Thymus (tissue), 11 donors: ENCODE data around the gene NOC4L. TPM values are rescaled to one million over a fixed set of nuclear protein-coding genes. Genes with fewer than 3 reads are reported as not detected.

ENCODE experiments used
- DNase-seq, 9 donors: peaks; one replicate each; pipeline ENCODE4 v3.0.0-alpha.2; 2013; ENCODE audit warnings: low spot score in 9 of 9, low read depth in 6 of 9, missing footprints in 1 of 9
- H3K27ac ChIP-seq, 2 donors: one replicate each; pipeline ENCODE4 v1.5.1; 2013; ENCODE audit warnings: control low read depth in 1 of 2, low read depth in 1 of 2, low read length in 1 of 2, mild to moderate bottlenecking in 1 of 2, moderate library complexity in 1 of 2
- H3K27me3 ChIP-seq, 2 donors: one replicate each; pipeline ENCODE4 v1.5.1; 2013; ENCODE audit warnings: low read length in 1 of 2; ENCODE audit not compliant: control insufficient read depth in 2 of 2, insufficient read depth in 1 of 2
- H3K36me3 ChIP-seq, 2 donors: one replicate each; pipeline ENCODE4 v1.5.1; 2013; ENCODE audit warnings: low read length in 1 of 2, mild to moderate bottlenecking in 1 of 2, moderate library complexity in 1 of 2; ENCODE audit not compliant: control insufficient read depth in 2 of 2, insufficient read depth in 2 of 2
- H3K4me1 ChIP-seq, 2 donors: one replicate each; pipeline ENCODE4 v1.5.1; 2013; ENCODE audit warnings: low read length in 2 of 2; ENCODE audit not compliant: control insufficient read depth in 2 of 2, insufficient read depth in 2 of 2
- H3K4me3 ChIP-seq, 2 donors: one replicate each; pipeline ENCODE4 v1.5.1; 2013; ENCODE audit warnings: low read length in 2 of 2, control low read depth in 1 of 2, mild to moderate bottlenecking in 1 of 2
- H3K9me3 ChIP-seq, 2 donors: one replicate each; pipeline ENCODE4 v1.5.1; 2013; ENCODE audit warnings: low read length in 1 of 2, mild to moderate bottlenecking in 1 of 2; ENCODE audit not compliant: control insufficient read depth in 2 of 2, insufficient read depth in 1 of 2
- WGBS: extraction: QIAGEN DNeasy Blood & Tissue Kit; methylation state at CpG from one replicate; pipeline ENCODE4 v1.1.7; 2013; 5-methylcytosine and 5-hydroxymethylcytosine counted together
- polyA plus RNA-seq: library from polyadenylated mRNA; stranded (reverse); fragments of 200-250 nt; gene quantifications from one replicate; pipeline ENCODE4 v1.2.3, GENCODE V29; 2013
- total RNA-seq: library from RNA; stranded (reverse); fragments of 120-200 nt; gene quantifications from one replicate; pipeline ENCODE4 v1.2.4, GENCODE V29; 2013
- donor health status: healthy.

The NOC4L gene
- total and polyA plus RNA-seq, 2 donors, result 9.3 to 41.6 TPM

DNA sequence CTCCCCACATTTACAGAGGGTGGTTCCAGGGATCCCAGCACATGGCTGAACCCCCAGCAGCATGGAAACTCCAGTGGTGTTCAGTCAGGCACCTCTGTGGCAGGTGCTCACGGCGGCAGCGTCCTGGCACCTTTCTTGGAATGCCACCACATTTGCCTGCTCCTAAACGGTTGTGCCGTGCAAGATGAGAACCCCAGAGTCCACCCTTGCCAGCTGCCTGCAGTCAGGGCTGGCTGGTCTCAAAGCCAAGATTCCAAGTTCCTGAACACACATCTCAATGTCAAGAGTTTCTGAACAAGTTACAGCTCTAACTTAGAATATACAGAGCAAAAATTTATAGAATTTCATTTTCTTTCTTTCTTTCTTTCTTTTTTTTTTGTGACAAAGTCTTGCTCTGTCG lies 38.8 kb upstream of the NOC4L start:
- DNase-seq, result no peak
- 97% methylated on average over 6 of the region's 6 CpGs for WGBS
- no peaks in the 10 kb centered on the region for H3K27me3 ChIP-seq
- H3K4me1 ChIP-seq, result no peaks in the 10 kb centered on the region
- no peaks in the 10 kb centered on the region for H3K9me3 ChIP-seq
- no peak overlapping the region for H3K27ac ChIP-seq
- peaks cover 4 to 15% of the 10 kb centered on the region in 2 donors for H3K36me3 ChIP-seq
- no peak overlapping the region for H3K4me3 ChIP-seq

DNA sequence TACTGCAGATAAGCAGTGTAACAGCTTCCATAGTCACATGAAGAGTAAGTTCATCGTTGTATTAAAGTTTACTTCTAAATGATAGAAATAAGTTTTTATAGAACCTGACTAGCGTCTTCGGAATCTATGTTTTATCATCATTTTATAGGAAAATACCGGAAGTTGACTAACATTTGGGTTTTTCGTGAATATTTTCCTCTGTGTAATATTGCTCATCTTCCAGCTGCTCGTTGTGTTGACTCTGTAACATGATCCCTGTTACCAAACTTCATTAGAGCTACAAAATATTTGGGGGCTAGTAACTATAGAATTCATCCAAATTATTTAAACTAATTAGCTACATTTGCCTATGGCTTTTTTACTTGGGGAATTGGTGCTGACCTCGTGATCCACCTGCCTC lies 37.3 kb upstream of the NOC4L start:
- H3K4me3 ChIP-seq, result no peak overlapping the region
- H3K9me3 ChIP-seq, result no peaks in the 10 kb centered on the region
- H3K27me3 ChIP-seq, result no peaks in the 10 kb centered on the region
- WGBS, result 98% methylated on average over 7 of the region's 7 CpGs
- no peak overlapping the region for H3K27ac ChIP-seq
- H3K36me3 ChIP-seq, result peaks cover 4 to 21% of the 10 kb centered on the region in 2 donors
- no peak for DNase-seq
- H3K4me1 ChIP-seq, result no peaks in the 10 kb centered on the region

DNA sequence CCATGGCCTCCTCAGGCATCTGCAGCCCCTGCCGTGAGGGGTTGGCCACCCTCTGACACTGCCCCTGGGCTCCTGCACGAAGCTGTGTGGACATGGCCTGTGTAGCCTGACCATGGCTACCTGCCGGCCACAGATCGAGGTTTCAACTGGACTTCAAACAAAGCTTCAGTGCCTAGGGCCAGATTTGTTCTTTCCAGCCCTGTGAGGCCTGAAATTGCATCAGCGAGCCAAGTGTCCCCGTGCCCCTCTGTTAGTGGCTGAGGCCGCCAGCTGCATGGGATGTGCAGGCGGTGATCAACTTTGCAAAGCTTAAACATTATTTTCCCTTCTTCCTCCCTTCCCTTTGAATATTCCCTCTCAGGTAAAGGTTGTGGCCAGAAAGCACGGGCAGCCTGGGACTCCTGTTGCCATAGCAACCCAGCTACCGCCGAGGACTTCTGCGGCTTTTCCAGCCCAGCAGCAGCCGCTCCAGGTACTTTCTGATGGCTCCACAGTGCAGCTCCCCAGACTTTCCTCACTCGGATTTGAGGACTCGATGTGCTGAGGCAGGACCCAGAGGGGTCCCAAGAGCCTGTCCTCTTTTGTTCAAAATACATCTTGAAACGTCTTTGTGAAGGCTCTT lies 35.9 kb upstream of the NOC4L start:
- Histone ChIP-seq H3K4me1 (no peaks in the 10 kb centered on the region), H3K4me3 (no peak overlapping the region), H3K27me3 (no peaks in the 10 kb centered on the region), H3K36me3 (peaks cover 4 to 24% of the 10 kb centered on the region in 2 donors), H3K27ac (no peak overlapping the region), H3K9me3 (no peaks in the 10 kb centered on the region)
- no peak for DNase-seq
- 97% methylated on average over 16 of the region's 16 CpGs for WGBS

DNA sequence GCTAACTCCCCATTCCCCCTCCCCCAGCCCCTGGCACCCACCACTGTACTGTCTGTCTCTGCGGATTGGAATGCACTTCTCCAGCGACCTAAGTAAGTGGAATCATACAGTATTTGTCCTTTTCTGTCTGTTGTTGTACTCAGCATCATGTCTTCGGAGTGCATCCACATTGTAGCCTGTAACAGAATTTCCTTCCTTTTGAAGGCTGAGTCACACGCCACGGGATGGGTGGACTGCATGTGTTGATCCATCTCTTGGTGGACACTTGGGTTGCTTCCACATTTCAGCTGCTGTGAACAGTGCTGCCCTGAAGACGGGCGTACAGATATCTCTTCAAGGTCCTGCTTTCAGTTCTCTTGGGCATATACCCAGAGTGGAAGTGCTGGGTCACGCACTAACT lies 34.5 kb upstream of the NOC4L start:
- DNase-seq, result no peak
- Histone ChIP-seq H3K27ac (no peak overlapping the region), H3K27me3 (no peaks in the 10 kb centered on the region), H3K9me3 (no peaks in the 10 kb centered on the region), H3K4me1 (no peaks in the 10 kb centered on the region), H3K4me3 (no peak overlapping the region), H3K36me3 (peaks cover 8 to 28% of the 10 kb centered on the region in 2 donors)
- 93% methylated on average over 8 of the region's 8 CpGs for WGBS

DNA sequence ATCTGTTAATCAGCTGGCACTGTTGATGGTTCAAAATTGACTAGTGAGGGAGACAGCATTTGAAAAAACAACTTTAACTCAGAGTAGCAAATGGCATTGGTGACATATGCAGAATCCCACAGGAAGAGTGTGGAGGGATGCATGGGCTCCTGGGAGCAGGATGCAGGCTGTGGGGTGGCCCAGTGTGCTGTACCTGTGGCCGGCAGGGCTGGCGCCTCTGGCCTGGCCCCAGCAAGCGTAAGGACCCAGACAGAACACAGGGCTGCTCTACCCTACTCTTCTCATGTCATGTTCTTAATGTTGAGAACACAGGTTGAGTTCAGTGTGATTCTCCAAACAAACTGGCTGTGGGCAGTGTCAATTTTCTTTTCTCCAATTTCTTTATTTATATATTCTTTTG lies 33.6 kb upstream of the NOC4L start:
- Histone ChIP-seq H3K36me3 (peaks cover 8 to 32% of the 10 kb centered on the region in 2 donors), H3K4me1 (no peaks in the 10 kb centered on the region), H3K27ac (no peak overlapping the region), H3K27me3 (no peaks in the 10 kb centered on the region), H3K4me3 (no peak overlapping the region), H3K9me3 (no peaks in the 10 kb centered on the region)
- no peak for DNase-seq
- WGBS, result 77% methylated on average over 3 of the region's 3 CpGs

DNA sequence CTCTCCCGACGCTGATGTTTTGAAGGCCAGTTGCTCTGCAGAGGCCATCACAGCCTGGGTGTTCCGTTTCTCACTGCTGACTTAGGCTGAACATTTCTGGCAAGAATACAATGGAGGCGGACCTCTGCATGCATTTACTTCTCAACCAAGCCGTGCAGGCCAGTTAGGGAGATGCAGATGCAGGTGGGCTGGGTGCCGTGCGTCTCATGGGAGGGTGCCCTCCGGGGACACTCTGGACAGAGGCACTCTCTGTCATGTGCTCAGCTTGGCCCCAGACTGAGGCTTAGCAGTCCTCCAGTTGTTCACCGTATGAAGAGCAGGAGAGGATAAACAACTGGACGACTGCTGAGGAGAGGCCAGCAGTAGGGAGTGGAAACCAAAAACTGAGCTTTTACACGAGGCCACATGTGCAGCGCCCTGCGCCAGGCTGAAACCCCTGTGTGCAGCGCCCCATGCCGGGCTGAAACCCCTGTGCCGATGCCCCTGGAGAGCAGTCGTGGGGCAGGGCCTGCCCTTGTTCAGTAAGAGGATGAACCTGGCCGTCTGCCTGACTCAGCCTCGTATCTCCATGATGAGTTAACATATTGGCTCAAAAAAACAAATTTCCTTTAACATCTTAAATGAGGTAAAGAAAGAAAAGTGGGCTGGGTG lies 32.5 kb upstream of the NOC4L start:
- Histone ChIP-seq H3K36me3 (peaks cover 8 to 32% of the 10 kb centered on the region in 2 donors), H3K27ac (no peak overlapping the region), H3K27me3 (no peaks in the 10 kb centered on the region), H3K4me1 (no peaks in the 10 kb centered on the region), H3K9me3 (no peaks in the 10 kb centered on the region), H3K4me3 (no peak overlapping the region)
- DNase-seq, result no peak
- WGBS, result 93% methylated on average over 19 of the region's 19 CpGs

DNA sequence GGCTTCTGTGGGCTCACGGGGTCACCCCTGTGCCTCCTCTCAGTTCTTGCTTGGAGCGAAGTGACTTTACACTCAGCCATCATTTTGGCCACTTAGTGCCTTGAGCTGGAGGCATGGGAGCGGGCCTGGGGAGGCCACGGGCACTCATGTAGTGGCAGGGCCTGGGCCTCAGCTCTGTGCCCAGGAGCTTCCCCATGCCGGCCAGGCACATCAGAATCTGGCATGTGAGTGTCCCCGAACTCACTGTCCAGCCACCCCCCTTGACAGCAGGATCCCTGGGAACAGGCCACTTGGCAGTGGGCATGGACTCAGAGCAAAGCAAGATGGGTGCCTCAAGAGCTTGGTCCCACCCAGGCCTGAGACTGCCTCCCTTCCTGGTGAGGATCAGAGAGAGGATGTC lies 29.6 kb upstream of the NOC4L start:
- Histone ChIP-seq H3K27ac (no peak overlapping the region), H3K36me3 (peaks cover 8 to 27% of the 10 kb centered on the region in 2 donors), H3K9me3 (no peaks in the 10 kb centered on the region), H3K27me3 (no peaks in the 10 kb centered on the region), H3K4me1 (no peaks in the 10 kb centered on the region), H3K4me3 (no peak overlapping the region)
- WGBS, result 96% methylated on average over 6 of the region's 6 CpGs
- DNase-seq, result no peak

DNA sequence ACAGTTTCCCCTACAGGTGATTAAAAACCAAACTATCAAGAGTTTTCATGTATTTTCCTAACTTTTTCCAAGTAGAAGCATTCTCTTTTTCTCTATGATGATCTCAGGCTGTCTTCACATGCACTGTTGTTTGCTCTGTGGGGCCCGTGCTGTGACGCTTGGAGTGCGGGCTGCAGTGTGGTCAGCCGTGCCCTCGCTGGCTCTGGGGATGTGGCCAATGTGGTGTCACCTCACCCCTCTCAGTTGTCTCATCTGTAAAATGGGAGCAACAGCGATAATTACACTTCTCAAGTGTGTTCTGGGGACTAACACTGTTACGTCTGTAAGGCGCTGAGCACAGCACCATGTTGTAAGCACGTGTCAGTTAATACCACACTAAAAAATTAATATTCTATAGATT lies 28.8 kb upstream of the NOC4L start:
- no peak overlapping the region for H3K4me3 ChIP-seq
- 93% methylated on average over 9 of the region's 9 CpGs for WGBS
- no peak for DNase-seq
- H3K27ac ChIP-seq, result no peak overlapping the region
- H3K27me3 ChIP-seq, result no peaks in the 10 kb centered on the region
- no peaks in the 10 kb centered on the region for H3K9me3 ChIP-seq
- H3K36me3 ChIP-seq, result peaks cover 7 to 22% of the 10 kb centered on the region in 2 donors
- H3K4me1 ChIP-seq, result no peaks in the 10 kb centered on the region

DNA sequence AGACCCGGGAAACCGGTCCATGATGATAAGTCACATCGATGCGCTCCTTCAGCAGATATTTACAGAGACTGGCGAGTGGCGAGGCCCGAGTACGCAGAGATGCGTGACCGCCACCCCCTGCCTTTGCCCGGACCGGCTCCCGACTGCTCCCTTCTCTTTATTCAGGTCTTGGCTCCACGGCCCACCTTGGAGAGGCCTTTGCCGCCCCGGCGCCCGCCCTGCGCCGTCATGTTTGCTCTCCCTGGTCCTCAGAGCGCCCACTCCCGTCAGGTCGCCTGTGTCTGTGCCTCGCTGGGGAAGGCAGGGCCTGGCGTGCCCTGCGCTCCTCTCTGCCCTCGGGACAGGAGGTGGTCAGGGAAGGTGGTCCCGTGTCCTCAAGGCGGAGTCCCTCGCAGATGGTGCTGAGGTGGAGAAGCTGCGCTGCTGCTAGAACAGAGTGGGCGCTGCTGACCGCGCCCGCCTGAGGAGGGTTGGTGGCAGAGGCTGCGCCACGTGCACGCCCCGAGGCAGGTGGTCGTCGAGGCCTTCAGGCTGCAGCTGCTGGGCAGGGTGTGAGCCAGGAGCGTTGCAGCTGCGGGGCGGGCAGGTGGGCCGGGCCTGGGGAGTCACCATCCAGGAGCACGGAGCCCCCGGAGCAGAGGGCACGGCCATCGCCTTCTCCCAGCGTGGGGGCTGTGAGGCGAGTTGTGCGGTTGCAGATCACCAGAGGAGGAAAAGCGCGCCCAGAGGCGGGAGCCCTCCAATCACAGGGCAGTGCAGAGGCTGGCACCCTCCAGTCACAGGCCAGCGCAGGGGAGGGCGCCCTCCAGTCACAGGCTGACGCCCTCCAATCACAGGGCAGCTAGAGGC lies 27.3 kb upstream of the NOC4L start:
- 98% methylated on average over 58 of the region's 58 CpGs for WGBS
- peaks cover 10 to 16% of the 10 kb centered on the region in 2 donors for H3K36me3 ChIP-seq

More for the DNA sequence above, 27.3 kb upstream of the NOC4L start:
- Histone ChIP-seq H3K4me1 (no peaks in the 10 kb centered on the region), H3K27ac (no peak overlapping the region), H3K9me3 (no peaks in the 10 kb centered on the region), H3K27me3 (no peaks in the 10 kb centered on the region), H3K4me3 (no peak overlapping the region)
- no peak for DNase-seq
